RPMI7951 (cell line): ENCODE data around the gene CACNA1E. TPM values are rescaled to one million over a fixed set of nuclear protein-coding genes. Genes with fewer than 3 reads are reported as not detected.

Source experiments
- DNase-seq: peaks from one replicate; pipeline ENCODE4 v3.0.0-alpha.2; 2012; ENCODE audit warnings: low read depth
- total RNA-seq: library from RNA; depleted of rRNA; stranded (reverse); fragments of >200 nt; shearing (Covaris generic); gene quantifications from 2 replicates; pipeline ENCODE4 v1.2.3, GENCODE V29; 2014

The CACNA1E gene
- total RNA-seq, 1 experiment from 2014 or later, result not detected

DNA sequence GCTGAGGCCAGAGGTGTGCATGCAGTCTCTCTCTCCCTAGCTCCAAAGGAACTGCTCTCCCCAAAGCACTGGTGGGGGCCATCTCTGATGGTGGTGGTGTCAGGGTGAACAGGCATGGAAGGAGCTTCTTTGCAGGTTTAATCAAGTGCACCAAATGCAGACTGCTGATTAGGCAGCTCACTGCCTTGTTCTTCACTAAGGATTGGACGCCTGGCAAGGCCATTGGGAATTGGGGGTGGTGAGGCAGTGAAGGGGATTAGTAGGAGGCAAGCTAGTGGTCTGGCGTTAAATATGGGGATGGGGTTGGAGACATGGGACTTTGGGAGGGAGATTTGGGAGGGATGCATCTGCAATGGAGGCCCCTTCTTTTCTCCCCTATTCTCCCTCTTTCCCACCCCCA lies 1.5 kb downstream of the CACNA1E start:
- DNase-seq, result no peak

DNA sequence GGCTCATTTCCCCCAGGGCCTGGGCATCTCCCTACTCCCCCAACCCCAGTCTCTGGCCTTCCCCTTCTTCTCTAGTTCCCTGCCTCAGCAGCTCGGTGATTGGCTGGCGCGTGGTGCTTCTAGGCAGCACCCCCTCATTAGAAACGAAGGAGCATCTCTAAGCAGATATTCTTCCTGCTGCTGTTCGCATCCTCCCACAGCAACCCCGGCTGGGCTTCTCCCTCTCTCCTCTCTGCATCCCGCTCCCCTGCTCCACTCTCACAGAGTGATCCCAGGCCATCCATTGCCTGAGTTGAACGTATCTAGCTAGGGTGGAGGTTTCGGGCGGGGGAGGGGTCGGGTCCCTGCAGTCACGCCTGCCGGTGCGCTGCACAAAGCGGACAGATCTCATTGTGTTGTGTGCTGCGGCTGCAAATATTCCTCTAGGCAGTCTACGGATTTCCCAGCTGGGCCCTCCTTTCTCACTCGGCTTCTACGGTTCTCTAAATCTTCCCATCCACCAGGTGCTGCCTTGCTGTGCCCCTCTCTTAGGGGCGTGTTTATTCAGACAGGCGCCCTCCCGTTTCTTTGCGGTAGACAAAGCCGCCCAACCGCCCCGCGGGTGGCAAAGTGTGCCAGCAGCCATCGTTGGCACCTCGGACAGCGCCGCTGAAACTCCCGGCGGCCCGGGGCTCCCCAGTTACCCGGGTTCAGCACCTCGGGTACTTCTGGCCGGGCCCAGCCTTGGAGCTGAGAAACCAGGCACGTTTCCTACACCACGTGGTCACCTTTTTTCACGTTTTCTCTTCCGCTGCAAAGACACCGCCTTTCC lies 2.2 kb downstream of the CACNA1E start:
- DNase-seq, result no peak

DNA sequence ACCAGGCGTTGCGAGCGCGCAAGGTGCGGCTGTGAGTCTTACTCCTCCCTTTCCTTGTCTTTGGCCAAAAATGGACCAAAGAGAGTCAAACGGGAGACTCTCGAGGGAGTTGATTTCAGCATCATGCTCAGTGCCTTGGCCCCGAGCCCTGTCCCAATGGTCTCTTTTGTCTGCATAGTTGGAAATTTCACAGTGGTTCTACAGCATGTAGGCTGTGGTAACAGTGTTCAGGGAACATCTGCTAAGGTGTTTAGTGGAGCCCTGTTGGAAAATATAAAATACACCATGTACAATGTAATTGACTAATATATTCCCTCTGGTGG lies 2.7 kb downstream of the CACNA1E start:
- DNase-seq, result no peak

DNA sequence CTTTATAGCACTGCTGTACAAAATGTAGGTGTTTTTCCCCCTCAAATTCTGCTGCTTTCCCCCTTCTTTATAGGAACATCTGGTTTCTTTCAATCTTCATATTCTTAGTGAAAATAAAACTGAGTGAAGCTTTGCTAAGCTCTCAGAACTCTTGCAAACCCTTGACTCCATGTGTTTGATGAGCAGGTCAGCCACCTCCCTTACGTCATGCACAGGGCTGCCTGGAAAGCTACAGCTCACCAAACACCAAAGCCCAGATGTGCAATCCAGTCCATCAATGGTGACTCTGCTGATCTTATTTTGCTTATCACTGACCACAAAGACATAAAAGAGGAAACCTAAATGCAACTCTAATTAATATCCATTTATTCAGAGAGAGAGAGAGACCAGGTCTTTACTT lies 5.5 kb downstream of the CACNA1E start:
- DNase-seq, result no peak

GRCh38 chr1:181490276-181490675 lies 7.0 kb downstream of the CACNA1E start:
- DNase-seq, result no peak

DNA sequence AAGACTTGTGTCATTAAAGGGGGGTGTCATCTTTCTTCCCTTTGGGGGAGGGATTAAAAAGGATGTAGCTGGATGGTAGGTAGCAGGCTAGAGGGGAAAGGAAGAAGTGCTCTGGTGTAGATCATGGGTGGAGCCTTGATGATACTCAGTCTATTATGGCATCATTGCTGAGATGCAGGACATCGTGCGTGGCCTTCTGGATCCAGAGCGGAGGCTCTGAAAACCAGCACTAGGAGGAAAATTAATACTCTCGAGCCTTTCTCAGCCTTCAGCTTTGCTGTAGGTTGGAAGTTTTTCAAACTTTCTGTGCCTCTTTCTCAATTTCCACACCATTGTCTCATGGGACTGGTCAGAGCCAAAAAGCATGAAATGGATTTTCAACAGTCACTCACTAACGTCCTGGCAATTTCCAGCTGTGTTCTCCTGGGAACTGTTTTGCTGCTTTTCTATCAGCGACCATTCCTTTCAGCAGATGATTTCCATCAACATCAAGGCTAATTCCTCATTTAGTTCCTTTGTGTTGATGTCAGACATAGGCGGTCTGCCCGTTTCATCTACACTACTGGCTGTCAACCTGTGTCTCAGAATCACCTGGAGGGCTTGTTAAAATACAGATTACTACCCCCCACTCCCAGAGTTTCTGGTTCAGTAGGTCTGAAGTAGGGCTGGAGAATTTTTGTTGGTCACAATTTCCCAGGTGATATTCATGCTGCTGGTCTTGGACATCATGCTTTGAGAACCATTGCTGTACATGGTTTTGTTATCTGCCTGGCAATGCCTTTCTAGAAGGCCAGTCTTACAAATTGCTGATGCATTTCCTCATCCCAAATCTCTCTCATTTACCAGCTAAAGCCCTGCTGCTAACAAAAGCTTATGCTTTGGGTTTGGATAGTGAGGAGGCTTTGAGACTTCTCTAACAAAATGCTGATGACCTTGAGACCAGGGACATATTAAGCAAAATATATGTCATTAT lies 7.7 kb downstream of the CACNA1E start:
- DNase-seq, result no peak

DNA sequence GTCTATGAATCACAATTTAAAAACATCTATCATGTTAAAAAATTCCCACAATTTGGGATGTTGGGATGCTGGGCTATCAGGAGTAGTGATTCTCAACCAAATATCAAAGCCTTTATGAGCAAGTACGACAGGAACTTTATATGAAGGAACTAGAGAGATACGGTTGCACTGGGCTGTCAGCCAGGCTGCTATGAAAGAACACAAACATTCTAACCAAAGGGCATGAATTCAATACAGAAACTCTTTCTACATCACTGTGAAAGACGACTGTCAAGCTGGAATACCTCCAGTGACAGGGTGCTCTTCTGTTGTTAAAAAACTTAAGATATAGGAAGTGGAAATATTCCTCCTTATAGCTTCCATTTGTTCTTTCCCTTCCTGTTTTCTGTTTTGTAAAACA lies 9.8 kb downstream of the CACNA1E start:
- DNase-seq, result no peak

GRCh38 chr1:181493885-181494284 lies 10.6 kb downstream of the CACNA1E start:
- DNase-seq, result no peak

- DNase-seq, result no peak
These were observed 13.4 kb downstream of the CACNA1E start for GRCh38 chr1:181496759-181497158.

DNA sequence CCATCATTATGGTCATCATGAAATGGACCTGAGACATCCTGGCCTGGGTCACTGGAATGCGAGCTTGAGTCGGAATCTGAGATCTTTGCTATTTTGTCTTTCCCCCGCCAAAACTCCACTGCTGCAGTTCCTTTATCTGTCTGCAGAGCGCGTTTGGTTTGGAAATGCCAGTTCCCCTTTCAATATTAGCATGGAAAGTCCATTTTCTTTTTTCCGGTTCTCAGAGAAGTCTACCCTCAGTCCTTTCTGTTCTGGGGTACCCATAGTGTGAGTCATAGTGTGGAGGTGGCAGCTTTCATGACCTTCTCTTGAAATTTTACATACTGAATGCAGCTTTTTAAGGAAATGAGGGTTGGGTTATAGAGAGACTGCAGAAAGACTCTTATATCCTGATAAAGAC lies 14.6 kb downstream of the CACNA1E start:
- no peak for DNase-seq

DNA sequence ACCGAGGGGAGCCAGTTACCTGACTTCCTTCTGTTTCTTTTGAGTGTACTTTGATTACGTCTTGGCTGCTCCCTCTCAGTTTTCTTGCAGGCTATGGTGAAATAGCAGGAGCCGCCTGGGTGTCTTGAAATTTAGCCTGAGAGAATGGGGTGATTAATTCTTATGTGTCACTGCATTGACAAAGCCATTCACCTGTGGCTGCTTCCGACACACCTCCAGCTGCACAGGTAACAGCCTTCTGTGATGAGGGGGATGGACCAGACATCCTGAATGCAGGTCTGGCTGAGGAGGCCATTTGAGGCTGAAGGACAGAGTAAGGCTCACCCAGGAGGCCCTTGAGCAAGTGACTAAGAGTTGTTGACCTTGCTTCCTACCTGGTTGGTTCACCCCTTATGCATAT lies 16.5 kb downstream of the CACNA1E start:
- no peak for DNase-seq

- DNase-seq, result no peak
These were observed 17.3 kb downstream of the CACNA1E start for GRCh38 chr1:181500636-181501035.

DNA sequence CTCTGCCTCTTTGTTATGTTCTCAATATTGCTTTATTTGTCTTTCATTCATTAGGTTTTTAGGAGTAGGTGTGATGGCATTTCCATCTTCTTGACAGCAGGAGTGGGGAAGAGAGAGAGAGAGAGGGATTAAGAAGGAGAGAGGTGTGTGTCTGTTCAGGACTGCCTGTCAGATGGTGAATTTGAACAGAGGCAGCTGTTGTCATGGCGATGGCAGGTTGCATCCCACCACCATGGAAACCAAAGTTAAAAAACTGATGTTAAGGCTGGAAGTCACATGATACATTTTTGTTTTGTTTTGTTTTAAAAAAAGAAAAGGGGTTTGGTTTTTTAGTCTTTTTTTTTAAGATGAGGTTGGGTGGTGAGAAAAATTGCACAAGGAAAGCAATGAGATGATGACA lies 18.3 kb downstream of the CACNA1E start:
- no peak for DNase-seq

- no peak for DNase-seq
These were observed 20.0 kb downstream of the CACNA1E start for GRCh38 chr1:181503171-181503810.

GRCh38 chr1:181504399-181504842 lies 21.1 kb downstream of the CACNA1E start:
- DNase-seq, result no peak

DNA sequence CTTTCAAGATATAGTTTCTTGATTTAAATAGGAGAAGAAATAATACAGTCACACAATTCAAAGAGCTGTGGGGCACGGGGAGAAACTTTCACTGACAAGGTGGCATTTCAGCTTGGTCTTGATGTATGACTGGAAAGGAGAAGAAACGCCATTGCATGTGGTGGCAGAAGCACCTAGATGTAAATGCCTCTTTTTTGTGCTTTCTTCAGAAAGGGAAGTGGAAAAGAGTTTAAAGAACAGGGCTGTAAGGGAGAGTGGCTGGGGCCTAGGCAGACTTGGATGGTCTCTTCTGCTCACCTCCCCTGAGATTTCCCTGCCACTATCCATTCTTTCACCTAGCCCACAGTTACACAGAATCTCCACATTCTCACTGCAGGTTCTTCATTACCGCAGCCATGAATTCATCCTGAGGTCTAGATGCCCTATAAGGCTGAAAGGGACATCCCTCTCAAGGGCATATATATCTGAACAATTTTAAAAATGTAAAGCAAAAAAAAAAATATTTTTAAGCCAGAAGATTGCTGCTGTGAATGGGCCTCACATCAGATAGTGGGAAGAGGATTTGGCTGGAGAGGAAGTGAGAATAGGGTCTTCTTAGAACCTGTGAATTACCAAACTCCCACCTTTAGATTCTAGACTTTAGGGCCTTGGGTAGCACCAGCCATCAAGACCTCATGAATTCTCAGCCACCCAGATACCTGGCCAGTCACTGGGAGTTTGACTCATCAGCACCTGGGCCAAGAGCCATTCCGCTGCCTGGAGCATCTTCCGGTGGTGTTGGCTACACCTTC lies 23.4 kb downstream of the CACNA1E start:
- DNase-seq, result no peak

DNA sequence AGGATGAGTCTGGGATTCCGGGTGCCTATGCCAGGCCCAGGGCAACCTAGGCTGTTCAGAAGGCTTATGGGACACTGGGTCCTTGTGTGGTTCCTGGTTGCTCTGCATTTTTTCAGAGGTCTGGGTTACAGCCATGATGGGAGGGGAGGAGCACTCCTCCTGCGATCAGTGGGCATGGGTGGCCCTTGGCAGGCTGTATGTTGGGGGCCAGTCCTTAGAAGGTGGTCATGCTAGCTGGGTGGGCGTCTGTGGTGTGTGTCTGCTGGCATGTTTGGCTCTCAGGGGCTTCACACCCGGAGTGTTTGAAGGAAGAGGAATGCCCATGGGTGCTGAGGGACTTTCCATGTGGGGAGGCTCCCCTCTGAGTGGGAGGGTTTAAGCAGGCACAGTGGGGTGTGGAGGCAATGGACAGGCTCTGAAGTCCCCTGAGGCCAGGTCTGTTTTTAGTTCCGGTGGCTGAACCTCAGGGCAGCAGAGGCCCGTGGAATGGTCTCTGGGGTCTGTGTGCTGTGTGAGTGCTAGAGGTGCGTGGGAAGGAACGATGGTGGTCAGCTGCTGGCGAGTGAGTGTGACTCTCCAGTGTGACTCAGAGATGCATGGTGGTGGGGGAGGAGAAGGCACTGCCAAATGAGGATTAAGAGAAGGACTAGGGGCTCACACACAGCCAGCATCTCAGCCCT lies 25.3 kb downstream of the CACNA1E start:
- DNase-seq, result peak; percentile 19

- DNase-seq, result no peak
These were observed 30.5 kb downstream of the CACNA1E start for GRCh38 chr1:181513786-181514297.

- no peak for DNase-seq
These were observed 31.3 kb downstream of the CACNA1E start for GRCh38 chr1:181514298-181515290.
